Measurements from ENCODE around the gene IVD. TPM values are rescaled to one million over a fixed set of nuclear protein-coding genes. Genes with fewer than 3 reads are reported as not detected.

The IVD gene
- total RNA-seq, 4 donors from 2014 or later: 38.8 to 50.7 (median 44.7) TPM

GRCh38 chr15:40454904-40455391 is 49.4 kb downstream of the IVD start:
- Histone ChIP-seq H3K9me3 (no peaks in the 10 kb centered on the region), H3K27ac (replicated peaks in 1 of 4) (no peak overlapping the region), H3K27me3 (no peaks in the 10 kb centered on the region), H3K4me1 (peaks cover 47 to 52% (median 50%) of the 10 kb centered on the region in 4 donors), H3K4me3 (no peak overlapping the region), H3K36me3 (peaks cover 14 to 19% (median 16%) of the 10 kb centered on the region in 4 donors)
- intact Hi-C loops (cut with DNase I): no loop called here
- WGBS: 65% methylated on average over 9 of the region's 9 CpGs
- DNase-seq (ENCODE audit: extremely low spot score): no peak
- TF ChIP-seq EP300 (IDR thresholded peaks at IDR 0.05): no peak
- no peak for TF ChIP-seq POLR2A (IDR thresholded peaks at IDR 0.05; ENCODE audit: low read depth)
- no peak for TF ChIP-seq POLR2AphosphoS5 (IDR thresholded peaks at IDR 0.05)
- TF ChIP-seq CTCF (IDR thresholded peaks at IDR 0.05): no peak

GRCh38 chr15:40456299-40456712 is 50.7 kb downstream of the IVD start:
- no peaks in the 10 kb centered on the region for H3K27me3 ChIP-seq
- H3K9me3 ChIP-seq: no peaks in the 10 kb centered on the region
- H3K4me3 ChIP-seq: no peak overlapping the region
- H3K27ac ChIP-seq (replicated peaks in 1 of 4): no peak overlapping the region
- intact Hi-C loops (cut with DNase I): no loop called here
- H3K36me3 ChIP-seq: peaks cover 14 to 31% (median 21%) of the 10 kb centered on the region in 4 donors
- peaks cover 45 to 49% (median 47%) of the 10 kb centered on the region in 4 donors for H3K4me1 ChIP-seq
- no peak for TF ChIP-seq CTCF (IDR thresholded peaks at IDR 0.05)
- TF ChIP-seq EP300 (IDR thresholded peaks at IDR 0.05): no peak
- no peak for TF ChIP-seq POLR2A (IDR thresholded peaks at IDR 0.05; ENCODE audit: low read depth)
- TF ChIP-seq POLR2AphosphoS5 (IDR thresholded peaks at IDR 0.05): no peak
- WGBS: 85% methylated on average over 4 of the region's 7 CpGs
- DNase-seq (ENCODE audit: extremely low spot score): no peak

- Histone ChIP-seq H3K4me3 (no peak overlapping the region), H3K27ac (replicated peaks in 1 of 4) (no peak overlapping the region), H3K4me1 (peaks cover 43 to 45% (median 43%) of the 10 kb centered on the region in 4 donors), H3K27me3 (no peaks in the 10 kb centered on the region), H3K36me3 (peaks cover 14 to 35% (median 24%) of the 10 kb centered on the region in 4 donors), H3K9me3 (no peaks in the 10 kb centered on the region)
- WGBS: 72% methylated on average over 4 of the region's 4 CpGs
- no peak for TF ChIP-seq CTCF (IDR thresholded peaks at IDR 0.05)
- TF ChIP-seq POLR2AphosphoS5 (IDR thresholded peaks at IDR 0.05): no peak
- TF ChIP-seq EP300 (IDR thresholded peaks at IDR 0.05): no peak
- TF ChIP-seq POLR2A (IDR thresholded peaks at IDR 0.05; ENCODE audit: low read depth): no peak
- intact Hi-C loops (cut with DNase I): no loop called here
- DNase-seq (ENCODE audit: extremely low spot score): no peak
Measured at GRCh38 chr15:40456738-40457137, 51.1 kb downstream of the IVD start.

- TF ChIP-seq EP300 (IDR thresholded peaks at IDR 0.05) (no peak), POLR2A (IDR thresholded peaks at IDR 0.05; ENCODE audit: low read depth) (no peak), POLR2AphosphoS5 (IDR thresholded peaks at IDR 0.05) (no peak), CTCF (IDR thresholded peaks at IDR 0.05) (no peak)
- Histone ChIP-seq H3K4me1 (peaks cover 31 to 32% (median 31%) of the 10 kb centered on the region in 4 donors), H3K9me3 (no peaks in the 10 kb centered on the region), H3K27me3 (no peaks in the 10 kb centered on the region), H3K27ac (replicated peaks in 1 of 4) (no peak overlapping the region), H3K36me3 (peaks cover 16 to 55% (median 43%) of the 10 kb centered on the region in 4 donors), H3K4me3 (no peak overlapping the region)
- intact Hi-C loops (cut with DNase I): no loop called here
- no peak for DNase-seq (ENCODE audit: extremely low spot score)
- WGBS: 94% methylated on average over 18 of the region's 37 CpGs
Measured at GRCh38 chr15:40458495-40459371, 53.1 kb downstream of the IVD start.

All from esophagus muscularis mucosa (tissue), 4 donors.